ENCODE measurements around the gene MAP6.

- TF ChIP-seq CTCF (IDR thresholded peaks at IDR 0.05; ENCODE audit: low read length), result no peak
- no peak for TF ChIP-seq EZH2 (optimal IDR thresholded peaks at IDR 0.05; ENCODE audit: low read depth, low read length)
- TF ChIP-seq EZH2phosphoT487 (IDR thresholded peaks at IDR 0.05; ENCODE audit: low read length), result no peak
Measured at GRCh38 chr11:75715688-75716087, 46.9 kb upstream of the MAP6 start.

All from MM.1S (cell line).